Adipose tissue (tissue), 3 donors: ENCODE measurements around the gene TSEN2. TPM values are rescaled to one million over a fixed set of nuclear protein-coding genes. Genes with fewer than 3 reads are reported as not detected.

Experiments
- H3K27ac ChIP-seq: one replicate; pipeline ENCODE4 v1.5.1; 2013; ENCODE audit warnings: low read depth, low read length
- WGBS, 3 donors: extraction: QIAGEN DNeasy Blood & Tissue Kit; methylation state at CpG; one replicate each; pipeline ENCODE4 v1.1.7; 2013; 5-methylcytosine and 5-hydroxymethylcytosine counted together
- polyA plus RNA-seq, 3 donors: library from polyadenylated mRNA; stranded (reverse); fragments of 200-250 nt; gene quantifications; one replicate each; pipeline ENCODE4 v1.2.3, GENCODE V29; 2013
- donor health status: healthy with polysubstance abuse.
- donor health status: Bipolar disorder and iron deficiency.
- donor health status: healthy.

Gene TSEN2
- polyA plus RNA-seq, 3 donors = 9.4 to 12.5 (median 12.4) TPM

DNA sequence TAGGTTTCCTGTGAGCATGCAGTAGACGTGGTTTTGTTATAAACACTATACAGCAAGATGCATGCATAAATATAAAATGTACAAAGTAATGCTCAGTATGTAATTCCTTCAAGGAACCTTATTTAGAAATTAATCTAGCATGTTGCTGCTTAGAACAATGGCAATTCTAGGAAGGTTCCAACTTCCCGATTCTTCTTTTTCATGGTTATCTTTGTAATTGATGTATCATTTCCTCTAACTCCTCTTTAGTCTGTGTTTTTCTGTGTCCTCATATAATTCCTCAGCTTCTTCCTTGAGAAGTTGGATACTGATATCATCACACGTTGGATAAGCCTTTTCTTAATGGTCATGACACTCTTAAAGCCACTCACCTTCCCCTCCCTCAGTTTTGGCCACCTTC, 3.5 kb downstream of the TSEN2 start:
- whole genome bisulfite sequencing, 3 donors = 77 to 83% (median 78%) methylated on average over 3 of the region's 3 CpGs

GRCh38 chr3:12489368-12489767, 5.1 kb downstream of the TSEN2 start:
- 57 to 69% (median 58%) methylated on average over 1 of the region's 1 CpG for WGBS, 3 donors
- H3K27ac ChIP-seq = no peak overlapping the region

More for the DNA sequence above, 3.5 kb downstream of the TSEN2 start:
- no peak overlapping the region for H3K27ac ChIP-seq

DNA sequence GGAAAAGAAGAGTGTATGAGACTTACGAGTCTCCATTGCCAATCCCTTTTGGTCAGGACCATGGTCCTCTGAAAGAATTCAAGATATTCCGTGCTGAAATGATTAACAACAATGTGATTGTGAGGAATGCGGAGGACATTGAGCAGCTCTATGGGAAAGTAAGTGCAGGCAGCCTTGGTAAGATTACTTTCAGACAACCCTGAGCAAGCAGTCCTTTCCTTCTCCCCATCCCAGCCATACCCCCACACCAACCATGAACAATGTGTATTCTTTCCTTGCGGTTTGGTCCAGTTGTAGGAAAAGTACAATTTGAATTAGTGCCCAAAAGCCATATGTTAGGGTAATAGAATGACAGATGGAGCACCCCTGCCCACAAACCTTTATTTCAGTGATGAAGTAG, 5.6 kb downstream of the TSEN2 start:
- WGBS, 3 donors = 64 to 88% (median 84%) methylated on average over 4 of the region's 4 CpGs
- H3K27ac ChIP-seq = no peak overlapping the region

GRCh38 chr3:12490547-12490946, 6.3 kb downstream of the TSEN2 start:
- WGBS, 3 donors = 89 to 94% (median 92%) methylated on average over 3 of the region's 3 CpGs

GRCh38 chr3:12495749-12496452, 11.6 kb downstream of the TSEN2 start:
- WGBS, 3 donors = 83 to 93% (median 90%) methylated on average over 8 of the region's 8 CpGs
- H3K27ac ChIP-seq = no peak overlapping the region

More at GRCh38 chr3:12490547-12490946, 6.3 kb downstream of the TSEN2 start:
- H3K27ac ChIP-seq = no peak overlapping the region

DNA sequence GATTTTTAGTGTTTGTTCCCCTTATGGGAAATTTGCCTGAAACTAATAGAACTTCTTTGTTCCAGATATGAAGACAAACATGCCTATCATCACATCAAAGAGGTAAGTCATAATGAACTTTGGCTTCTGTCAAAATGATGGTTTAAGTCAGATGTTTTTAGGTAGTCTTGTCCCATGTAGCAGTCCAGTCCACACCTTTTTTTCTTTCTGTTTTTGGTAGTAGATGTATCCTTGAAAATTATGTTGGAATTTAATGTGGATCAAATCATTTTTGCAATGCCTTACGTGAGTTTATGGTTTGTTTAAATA, 12.1 kb downstream of the TSEN2 start:
- WGBS, 3 donors = 79 to 97% (median 96%) methylated on average over 1 of the region's 1 CpG
- no peak overlapping the region for H3K27ac ChIP-seq

- no peak overlapping the region for H3K27ac ChIP-seq
- WGBS, 3 donors = 86 to 92% (median 89%) methylated on average over 5 of the region's 5 CpGs
Observed at GRCh38 chr3:12499474-12499873, 15.2 kb downstream of the TSEN2 start.

DNA sequence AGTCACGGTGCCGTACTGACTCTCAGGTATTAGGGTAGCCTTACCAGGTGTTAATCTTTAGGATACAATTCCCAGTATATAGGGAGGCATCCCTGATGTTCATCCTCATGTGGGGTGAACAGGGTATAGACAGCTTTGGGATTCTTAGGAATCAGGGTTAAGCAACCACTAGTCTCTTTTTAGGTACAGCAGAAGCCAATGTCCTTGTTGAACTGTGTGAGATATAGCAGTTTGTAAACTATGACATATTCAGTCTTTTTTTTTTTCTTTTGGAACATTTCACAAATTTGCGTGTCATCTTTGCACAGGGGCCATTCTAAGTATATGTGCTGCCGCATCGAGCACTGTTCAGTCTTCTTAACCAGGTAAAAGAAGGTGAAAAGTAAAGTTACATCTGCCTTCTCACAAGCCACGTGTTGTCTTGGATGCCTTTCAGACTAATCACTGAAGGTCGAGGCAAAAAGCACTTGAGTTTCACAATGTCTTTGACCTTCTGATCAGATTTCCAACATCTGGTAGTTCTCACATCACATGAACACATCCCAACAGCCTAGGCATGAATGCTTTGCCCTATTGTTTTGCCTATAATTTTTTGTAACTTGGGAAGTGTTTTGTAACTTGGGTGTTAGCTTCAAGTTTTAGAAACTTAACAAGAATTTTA, 17.2 kb downstream of the TSEN2 start:
- H3K27ac ChIP-seq = no peak overlapping the region
- WGBS, 3 donors = 45 to 82% (median 80%) methylated on average over 7 of the region's 7 CpGs

DNA sequence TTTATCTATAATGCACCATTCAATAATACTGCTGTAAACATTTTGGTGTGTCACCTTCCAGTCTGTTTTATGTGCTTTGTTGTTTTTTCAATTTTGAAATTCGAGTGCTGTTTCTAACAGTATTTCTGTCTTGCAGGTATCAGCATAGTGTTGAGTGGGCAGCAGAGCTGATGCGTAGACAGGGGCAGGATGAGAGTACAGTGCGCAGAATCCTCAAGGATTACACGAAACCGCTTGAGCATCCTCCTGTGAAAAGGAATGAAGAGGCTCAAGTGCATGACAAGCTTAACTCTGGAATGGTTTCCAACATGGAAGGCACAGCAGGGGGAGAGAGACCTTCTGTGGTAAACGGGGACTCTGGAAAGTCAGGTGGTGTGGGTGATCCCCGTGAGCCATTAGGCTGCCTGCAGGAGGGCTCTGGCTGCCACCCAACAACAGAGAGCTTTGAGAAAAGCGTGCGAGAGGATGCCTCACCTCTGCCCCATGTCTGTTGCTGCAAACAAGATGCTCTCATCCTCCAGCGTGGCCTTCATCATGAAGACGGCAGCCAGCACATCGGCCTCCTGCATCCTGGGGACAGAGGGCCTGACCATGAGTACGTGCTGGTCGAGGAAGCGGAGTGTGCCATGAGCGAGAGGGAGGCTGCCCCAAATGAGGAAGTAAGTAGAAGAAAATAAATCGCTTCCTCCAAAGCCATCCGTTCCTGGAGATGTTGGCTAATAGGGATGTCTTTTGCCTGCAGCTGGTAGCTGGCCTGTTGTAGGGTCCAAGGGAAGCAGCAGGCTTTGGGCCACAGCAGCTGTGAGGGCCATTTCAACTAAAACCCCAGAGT, 19.1 kb downstream of the TSEN2 start:
- 76 to 94% (median 84%) methylated on average over 18 of the region's 18 CpGs for WGBS, 3 donors
- H3K27ac ChIP-seq = no peak overlapping the region

DNA sequence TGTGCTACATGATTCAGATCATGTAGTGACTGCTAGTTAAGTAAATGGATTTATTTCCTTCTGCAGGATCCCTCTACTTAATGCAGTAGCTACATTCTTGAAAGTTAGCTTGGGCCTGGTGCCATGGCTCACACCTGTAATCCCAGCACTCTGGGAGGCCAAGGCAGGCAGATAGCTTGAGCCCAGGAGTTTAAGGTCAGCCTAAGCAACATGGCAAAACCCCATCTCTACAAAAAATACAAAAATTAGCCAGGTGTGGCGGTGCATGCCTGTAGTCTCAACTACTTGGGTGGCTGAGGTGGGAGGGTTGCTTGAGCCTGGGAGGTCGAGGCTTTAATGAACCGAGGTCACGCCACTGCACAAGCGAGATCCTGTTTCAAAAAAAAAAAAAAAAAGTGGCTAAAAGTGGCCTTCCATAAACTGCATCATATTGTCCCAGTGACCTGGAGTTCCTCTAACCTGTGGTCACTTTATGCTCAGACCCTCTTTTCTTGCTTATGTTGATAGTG, 22.0 kb downstream of the TSEN2 start:
- 94 to 97% (median 95%) methylated on average over 5 of the region's 5 CpGs for WGBS, 3 donors
- H3K27ac ChIP-seq = no peak overlapping the region

GRCh38 chr3:12507591-12508281, 23.5 kb downstream of the TSEN2 start:
- no peak overlapping the region for H3K27ac ChIP-seq
- WGBS, 3 donors = 83 to 90% (median 87%) methylated on average over 8 of the region's 8 CpGs

- no peak overlapping the region for H3K27ac ChIP-seq
- WGBS, 3 donors = 75 to 81% (median 78%) methylated on average over 5 of the region's 5 CpGs
Observed at GRCh38 chr3:12508291-12508700, 24.0 kb downstream of the TSEN2 start.

DNA sequence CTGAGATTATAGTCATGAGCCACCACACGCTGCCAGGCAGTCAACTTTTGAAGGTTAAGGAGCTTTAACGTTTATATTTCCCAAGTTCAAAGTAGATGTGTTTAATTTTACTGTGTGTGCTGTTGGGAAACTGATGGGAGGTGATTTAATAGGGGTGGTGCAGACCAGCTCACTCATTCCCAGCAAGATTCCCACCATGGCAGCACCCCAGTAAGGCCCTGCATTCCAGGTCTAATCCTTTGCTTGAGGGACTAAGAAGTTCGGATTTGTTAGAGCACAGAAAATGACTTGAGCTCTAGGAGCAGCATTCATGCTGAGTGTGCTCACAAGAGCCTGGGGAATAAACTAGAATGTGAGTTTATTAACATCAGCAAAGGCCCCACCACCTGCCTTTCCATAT, 25.2 kb downstream of the TSEN2 start:
- 69 to 92% (median 81%) methylated on average over 3 of the region's 3 CpGs for WGBS, 3 donors
- H3K27ac ChIP-seq = no peak overlapping the region

DNA sequence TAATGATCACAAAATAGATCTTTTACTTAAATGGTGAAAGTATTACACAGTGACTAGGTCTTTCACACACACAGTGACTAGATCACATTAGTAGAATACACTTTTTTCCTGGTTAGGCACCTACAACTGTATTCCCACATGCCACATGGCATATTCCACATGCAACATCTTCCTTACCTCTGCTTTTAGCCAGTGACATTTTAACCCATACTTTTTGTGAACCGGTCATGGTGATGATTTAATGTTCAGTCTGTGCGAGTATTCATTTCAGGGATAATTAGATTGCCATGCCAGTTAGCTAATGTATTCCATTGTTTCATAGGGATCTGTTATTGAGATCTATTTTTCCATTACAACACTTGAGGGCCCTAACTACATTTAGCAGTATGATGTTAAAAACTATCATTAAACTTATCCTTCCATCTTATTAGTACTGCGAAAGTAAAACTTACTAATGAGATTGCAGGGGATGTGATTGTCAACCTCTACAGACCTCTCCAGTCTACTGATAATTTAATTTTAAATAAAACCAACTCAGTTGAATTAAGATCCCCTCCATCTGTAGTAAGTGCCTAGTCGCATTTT, 28.3 kb downstream of the TSEN2 start:
- H3K27ac ChIP-seq = no peak overlapping the region
- 81 to 98% (median 87%) methylated on average over 4 of the region's 4 CpGs for WGBS, 3 donors

DNA sequence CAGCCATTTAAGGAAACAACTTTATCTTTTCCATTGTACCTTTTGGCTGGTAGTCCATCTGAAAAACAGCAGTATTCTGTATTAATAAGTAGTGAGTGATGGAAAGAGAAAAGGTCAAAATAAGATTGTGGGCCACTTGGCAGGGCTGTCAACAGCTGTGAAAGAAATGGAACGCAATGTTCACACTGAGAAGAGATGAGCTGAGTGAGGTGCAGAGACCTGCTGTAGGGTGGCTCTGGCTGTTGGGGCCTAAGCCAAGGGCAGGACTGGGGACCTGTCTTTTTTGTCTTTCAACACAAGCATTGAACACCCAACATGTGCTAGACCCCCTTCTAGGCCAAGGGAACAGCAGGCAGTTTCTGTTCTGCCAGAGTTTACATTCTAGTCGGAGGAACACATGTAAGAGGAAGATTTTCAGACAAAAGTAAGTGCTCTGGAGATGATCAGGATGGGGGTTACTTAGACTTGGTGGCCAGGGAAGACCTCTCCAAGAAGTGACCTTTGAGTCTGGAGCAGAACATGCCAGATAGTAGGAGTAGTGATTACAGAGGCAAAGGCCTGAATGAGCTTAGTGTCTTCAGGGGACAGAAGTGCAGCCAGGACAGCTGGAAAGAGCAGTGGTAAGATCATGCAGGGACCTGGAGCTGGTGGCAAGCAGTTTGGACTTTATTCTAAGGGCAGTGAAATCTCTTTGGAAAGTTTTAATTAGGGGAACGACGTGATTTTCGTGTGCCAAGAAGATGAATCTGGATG, 29.6 kb downstream of the TSEN2 start:
- 88 to 96% (median 92%) methylated on average over 5 of the region's 5 CpGs for WGBS, 3 donors
- no peak overlapping the region for H3K27ac ChIP-seq

GRCh38 chr3:12515631-12516030, 31.4 kb downstream of the TSEN2 start:
- no peak overlapping the region for H3K27ac ChIP-seq

GRCh38 chr3:12516873-12517272, 32.6 kb downstream of the TSEN2 start:
- H3K27ac ChIP-seq = no peak overlapping the region
- 35 to 96% (median 91%) methylated on average over 11 of the region's 11 CpGs for WGBS, 3 donors
